ENCODE results near the gene FAM186B.

DNA sequence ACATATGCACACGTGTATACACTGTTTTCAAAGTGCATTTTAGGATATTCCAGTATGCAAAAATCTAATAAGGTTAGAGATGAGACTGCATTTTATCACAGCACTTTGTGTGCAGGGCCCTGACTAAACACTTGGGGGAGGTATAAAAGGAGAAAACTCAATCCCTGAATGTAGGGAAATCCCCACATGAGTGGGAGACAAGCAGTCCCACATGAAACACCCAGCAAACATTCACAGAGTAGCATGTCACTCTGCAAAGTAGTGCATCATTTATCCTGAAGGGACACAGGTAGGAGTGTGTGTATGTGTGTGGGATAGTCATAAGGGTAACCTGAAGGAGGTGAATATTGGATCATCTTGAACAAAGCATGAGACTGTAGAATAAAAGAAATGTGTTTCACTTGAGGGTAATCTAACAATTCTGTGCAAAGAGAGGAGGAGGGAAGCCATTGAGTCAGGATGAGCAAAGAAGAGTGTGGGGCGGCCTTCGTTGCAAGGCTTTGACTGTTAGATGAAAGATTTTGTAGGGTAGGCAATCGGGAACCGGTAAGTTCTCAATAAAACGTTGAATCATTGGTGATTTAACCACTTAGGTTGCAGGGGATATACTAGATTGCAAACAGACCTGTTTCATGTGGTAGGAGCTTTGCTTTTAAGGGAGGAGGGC, 20.9 kb upstream of the FAM186B start:
- TF ChIP-seq, protein P1, sequence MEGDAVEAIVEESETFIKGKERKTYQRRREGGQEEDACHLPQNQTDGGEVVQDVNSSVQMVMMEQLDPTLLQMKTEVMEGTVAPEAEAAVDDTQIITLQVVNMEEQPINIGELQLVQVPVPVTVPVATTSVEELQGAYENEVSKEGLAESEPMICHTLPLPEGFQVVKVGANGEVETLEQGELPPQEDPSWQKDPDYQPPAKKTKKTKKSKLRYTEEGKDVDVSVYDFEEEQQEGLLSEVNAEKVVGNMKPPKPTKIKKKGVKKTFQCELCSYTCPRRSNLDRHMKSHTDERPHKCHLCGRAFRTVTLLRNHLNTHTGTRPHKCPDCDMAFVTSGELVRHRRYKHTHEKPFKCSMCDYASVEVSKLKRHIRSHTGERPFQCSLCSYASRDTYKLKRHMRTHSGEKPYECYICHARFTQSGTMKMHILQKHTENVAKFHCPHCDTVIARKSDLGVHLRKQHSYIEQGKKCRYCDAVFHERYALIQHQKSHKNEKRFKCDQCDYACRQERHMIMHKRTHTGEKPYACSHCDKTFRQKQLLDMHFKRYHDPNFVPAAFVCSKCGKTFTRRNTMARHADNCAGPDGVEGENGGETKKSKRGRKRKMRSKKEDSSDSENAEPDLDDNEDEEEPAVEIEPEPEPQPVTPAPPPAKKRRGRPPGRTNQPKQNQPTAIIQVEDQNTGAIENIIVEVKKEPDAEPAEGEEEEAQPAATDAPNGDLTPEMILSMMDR (IDR thresholded peaks at IDR 0.05) = no peak
- TF ChIP-seq POLR2A (IDR thresholded peaks at IDR 0.05) = no peak

All from right lobe of liver (tissue), 4 donors.